ENCODE measurements around the gene ATL1. TPM values are rescaled to one million over a fixed set of nuclear protein-coding genes. Genes with fewer than 3 reads are reported as not detected.

ATL1 gene
- total and polyA plus RNA-seq, 2 of the 13 experiments (the other 11 are each of a cell fraction or from before 2014, with no cell fraction given) = 0.60 to 0.65 TPM

DNA sequence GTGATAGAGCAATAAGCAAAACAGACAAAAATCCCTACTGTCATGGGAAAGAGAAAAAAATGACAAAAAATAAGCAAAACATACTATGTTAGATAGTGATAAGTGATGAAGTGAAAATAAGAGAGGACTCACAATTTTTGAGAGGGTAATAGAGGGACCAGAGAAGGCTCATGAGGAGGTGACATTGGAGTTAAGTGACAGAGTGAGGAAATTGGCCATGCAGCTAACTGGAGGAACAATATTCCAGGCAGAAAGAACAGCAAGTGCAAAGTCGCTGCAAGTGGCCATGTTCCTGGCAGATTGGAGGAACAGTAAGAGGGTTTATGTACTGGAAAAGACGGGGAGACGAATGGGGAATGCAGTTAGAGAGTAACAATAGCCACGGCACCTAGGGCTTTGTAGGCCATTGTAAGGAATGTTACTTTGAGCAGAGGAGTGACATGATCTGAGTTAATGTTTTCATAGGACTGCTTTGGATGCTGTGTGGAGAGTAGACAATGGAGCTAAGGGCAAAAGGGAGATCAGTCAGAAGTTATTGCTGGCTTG, 109.6 kb downstream of the ATL1 start:
- no TSS peak for BruUV-seq (replicated peaks)
- H3K27me3 ChIP-seq (ENCODE audit: control insufficient read depth in 1 of 2, insufficient read depth in 2 of 2, low read length in 2 of 2) = no peaks in the 10 kb centered on the region
- in situ Hi-C loops (cut with HindIII; ENCODE audit: extremely low pct_ligation_motif_present, low pct_unique_long_range_greater_than_20kb) (no loop called here), intact Hi-C loops (cut with micrococcal nuclease; ENCODE audit: unreplicated experiment) (loop anchor here (2.0 kb wide), 1 partner anchor 69 kb away; no protein-coding TSS in a partner anchor)
- peaks cover 40% of the 10 kb centered on the region for H3K4me1 ChIP-seq (ENCODE audit: insufficient read depth, low read length)
- H3K79me2 ChIP-seq (ENCODE audit: insufficient read depth, low read length) = peaks cover 21% of the 10 kb centered on the region
- H3K36me3 ChIP-seq (replicated peaks in 1 of 2; ENCODE audit: control insufficient read depth in 1 of 2, insufficient read depth in 2 of 2, low read length in 2 of 2) = peaks cover 0 to 2% of the 10 kb centered on the region in 2 experiments; a peak in 1 of 5 replicates
- ATAC-seq = peak; percentile 43
- peak overlapping the region; percentile 84 to 91 (median 85); a peak in 5 of 6 replicates for H3K4me3 ChIP-seq (replicated peaks in 1 of 3; ENCODE audit: insufficient read depth in 1 of 3, low read depth in 2 of 3, low read length in 3 of 3)
- no peak overlapping the region for H3K9ac ChIP-seq (ENCODE audit: insufficient read depth, low read depth, low read length)
- peak overlapping the region; percentile 21 for H3K27ac ChIP-seq (ENCODE audit: extremely low read length, insufficient read depth, low read length)
- peaks cover 2% of the 10 kb centered on the region; the same call in 1 of the 2 replicates for H4K20me1 ChIP-seq (ENCODE audit: insufficient read depth, low read length)
- ChIA-PET CTCF (ENCODE audit: low intra/inter-chr PET ratio, low total read pairs) (no interaction called here), POLR2A (interaction anchor here (1.6 kb wide), 1 partner anchor 274 kb away, joined by 5 read pairs; the partner anchor contains the start of gene PYGL)
- peak overlapping the region; percentile 79 for H3K4me2 ChIP-seq (ENCODE audit: low read depth, low read length)
- H3K9me3 ChIP-seq (ENCODE audit: low read length) = no peaks in the 10 kb centered on the region
- no peak for DNase-seq (ENCODE audit: low spot score)
- TF ChIP-seq ZNF580 (CRISPR knock-in tag; IDR thresholded peaks at IDR 0.05; ENCODE audit: borderline replicate concordance, low read depth) (no peak), ZKSCAN5 (CRISPR knock-in tag; IDR thresholded peaks at IDR 0.05) (peak; percentile 89), TEAD3 (CRISPR knock-in tag; optimal IDR thresholded peaks at IDR 0.05; ENCODE audit: borderline replicate concordance) (peak; percentile 7), MYPOP (CRISPR knock-in tag; IDR thresholded peaks at IDR 0.05) (0 out of 2 replicates have a peak, but pooled peaks have one; percentile 38), YEATS4 (CRISPR knock-in tag; IDR thresholded peaks at IDR 0.05; ENCODE audit: borderline replicate concordance) (peak; percentile 44; the same call in 1 of the 2 replicates), EEA1 (CRISPR knock-in tag; IDR thresholded peaks at IDR 0.05; ENCODE audit: borderline replicate concordance) (no peak)
- FAIRE-seq = no peak
- 0% methylated on average over 4 of the region's 4 CpGs for WGBS (ENCODE audit: low lambda C conversion rate)
- H2AFZ ChIP-seq (ENCODE audit: low read length) = peak overlapping the region; percentile 80

All from HepG2 (cell line).